Stimulated activated CD4-positive, alpha-beta T cell treated with anti-CD3 and anti-CD28 coated beads, Interleukin-2, amount 100 ng/mL, for 48 hours (primary cell): ENCODE data around the gene ARFGEF2.
"Not testable (repeated sequence)": the region's sequence is repeated elsewhere in the genome, so short reads cannot be mapped to it uniquely, and the experiment has no call there.

Experiments used
- DNase-seq, 2 donors: peaks; one replicate each; pipeline ENCODE4 v3.0.0-alpha.2; 2020

Gene ARFGEF2

DNA sequence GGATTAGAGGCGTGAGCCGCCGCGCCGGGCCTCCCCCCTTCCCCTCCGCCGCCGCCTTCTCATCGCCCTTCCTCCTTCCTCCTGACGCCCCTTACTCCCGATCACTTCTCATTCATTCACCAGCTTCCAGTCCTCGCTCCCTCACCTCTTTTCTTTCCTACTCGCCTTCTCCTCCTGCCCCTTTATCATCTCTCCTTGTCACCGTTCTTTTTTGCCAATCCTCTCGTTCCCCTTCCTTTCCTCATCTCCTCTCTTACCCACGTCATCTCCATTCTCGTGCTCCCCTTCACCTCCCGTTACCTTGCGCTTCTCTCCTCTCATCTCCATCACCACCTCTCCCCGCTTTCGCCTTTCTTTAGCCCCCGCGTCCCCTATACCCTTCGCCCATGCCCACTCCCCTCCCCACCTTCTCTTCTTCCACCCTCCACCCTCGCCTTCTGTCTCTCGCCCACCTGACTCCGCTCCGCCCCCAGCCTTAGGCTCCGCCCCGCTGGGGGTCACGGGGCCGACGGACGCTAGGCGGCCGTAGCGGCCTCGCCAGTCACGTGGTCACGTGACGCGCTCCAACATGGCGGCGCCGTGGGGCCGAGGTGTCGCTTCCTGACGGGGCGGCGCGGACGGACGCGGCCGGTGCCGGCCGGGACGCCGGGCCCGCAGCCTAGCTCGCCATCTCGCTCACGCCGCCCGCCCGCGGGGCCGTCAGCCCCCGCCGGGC is at the start of gene ARFGEF2:
TSS of gene ARFGEF2 (plus strand) at position 544 of the 715 bp plus-strand sequence. CDS start 179 bp downstream, outside the sequence.
- peak; percentile 90 for DNase-seq

DNA sequence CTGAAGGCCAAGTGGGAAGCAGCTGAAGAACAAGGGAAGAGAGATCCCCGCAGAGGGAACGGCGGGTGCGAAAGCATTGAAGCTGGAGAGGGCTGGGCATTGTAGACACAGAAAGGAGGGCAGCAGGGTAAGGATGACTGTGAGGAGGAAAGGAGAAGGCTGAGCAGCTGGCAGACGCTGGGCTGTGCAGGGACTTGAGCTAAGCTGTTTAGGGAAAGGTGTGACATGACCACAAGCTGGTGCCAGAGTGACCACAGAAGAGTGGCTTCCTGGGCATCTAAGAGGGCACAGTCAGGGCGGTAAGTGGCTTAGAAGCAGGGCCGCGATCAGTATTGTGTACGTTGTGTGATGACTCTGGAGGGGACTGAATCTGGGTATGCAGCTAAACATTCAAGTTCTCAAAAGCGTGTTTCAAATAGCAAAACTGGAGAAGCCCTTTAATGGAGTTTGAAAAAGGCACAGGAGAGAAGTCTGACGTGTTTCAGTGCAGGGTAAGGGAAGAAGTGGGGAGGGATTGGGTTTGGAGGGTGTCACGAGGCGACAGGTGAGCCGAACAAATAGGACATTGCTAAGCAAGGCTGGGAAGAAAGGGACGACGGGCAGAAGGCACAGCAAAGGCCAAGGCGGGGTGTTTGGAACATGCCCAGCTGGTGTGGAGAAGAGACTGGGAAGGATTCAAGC is 46.1 kb upstream of the ARFGEF2 start:
- no peak for DNase-seq

- no peak for DNase-seq
These were observed 45.6 kb upstream of the ARFGEF2 start for GRCh38 chr20:48875914-48876240.

DNA sequence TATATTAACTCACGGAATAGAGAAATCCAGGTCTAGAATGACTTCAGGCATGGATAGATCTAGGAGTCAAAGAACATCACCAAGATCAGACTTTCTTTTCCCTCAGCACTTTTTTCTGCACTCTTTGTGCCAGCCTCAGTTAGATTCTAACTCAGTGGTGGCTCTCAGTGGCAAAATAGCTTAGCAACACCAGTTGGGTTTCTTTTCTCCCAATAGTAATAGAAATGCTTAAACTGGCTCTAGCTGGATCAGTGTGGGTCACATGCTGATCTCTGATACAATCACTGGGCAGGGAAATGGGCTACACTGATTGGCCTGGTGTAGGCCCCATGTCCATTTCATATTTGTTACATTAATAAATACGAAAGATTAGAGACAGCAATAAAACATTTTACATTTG is 44.2 kb upstream of the ARFGEF2 start:
- DNase-seq: no peak

DNA sequence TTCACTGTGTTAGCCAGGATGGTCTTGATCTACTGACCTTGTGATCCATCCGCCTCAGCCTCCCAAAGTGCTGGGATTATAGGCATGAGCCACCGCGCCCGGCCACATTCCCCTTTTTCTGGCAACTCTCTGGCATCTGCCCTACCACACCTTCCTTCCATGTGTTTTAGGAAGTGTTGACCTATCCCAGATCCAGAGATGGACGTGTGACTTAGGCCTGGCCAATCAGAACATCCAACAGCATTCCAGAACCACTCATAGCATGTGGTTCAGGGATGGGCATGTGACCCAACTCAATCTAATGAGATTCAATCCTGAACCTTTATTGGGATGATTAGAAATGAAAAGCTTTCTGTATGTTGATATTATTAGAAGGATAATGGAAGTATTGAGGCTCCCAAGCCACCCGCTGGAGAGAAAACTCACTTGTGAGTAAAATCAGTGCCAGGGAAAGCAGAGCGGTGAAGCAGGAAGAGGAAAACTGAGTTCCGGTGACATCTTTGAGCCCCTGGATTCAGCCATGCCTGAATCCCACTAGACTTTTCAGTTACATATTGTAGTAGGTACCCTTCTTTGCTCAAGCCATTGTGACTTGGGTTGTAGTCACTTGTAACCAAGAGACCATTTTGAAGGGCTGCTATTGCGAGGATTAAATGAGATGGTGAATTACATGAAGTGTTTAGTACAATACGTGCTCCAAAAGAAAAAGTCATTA is 42.8 kb upstream of the ARFGEF2 start:
- DNase-seq: no peak

- DNase-seq: no peak
These were observed 41.8 kb upstream of the ARFGEF2 start for GRCh38 chr20:48879612-48880245.

GRCh38 chr20:48880331-48880730 is 41.2 kb upstream of the ARFGEF2 start:
- DNase-seq: no peak

GRCh38 chr20:48880981-48881657 is 40.4 kb upstream of the ARFGEF2 start:
- no peak for DNase-seq

DNA sequence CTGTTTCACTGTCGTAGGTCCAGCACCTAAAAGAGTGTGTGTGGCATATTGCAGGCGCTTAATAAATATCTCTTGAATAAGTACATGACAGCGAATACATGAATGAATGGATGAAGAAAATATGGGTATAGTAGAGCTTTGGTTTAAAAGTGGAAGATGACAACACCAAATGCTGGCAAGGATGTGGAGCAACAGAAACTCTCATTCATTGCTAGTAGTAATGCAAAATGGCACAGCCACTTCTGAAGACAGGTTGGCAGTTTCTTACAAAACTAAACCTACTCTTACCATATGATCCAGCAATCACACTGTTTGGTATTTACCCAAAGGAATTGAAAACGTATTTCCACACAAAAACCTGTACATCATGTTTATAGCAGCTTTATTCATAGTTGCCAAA is 36.3 kb upstream of the ARFGEF2 start:
- DNase-seq: no peak

DNA sequence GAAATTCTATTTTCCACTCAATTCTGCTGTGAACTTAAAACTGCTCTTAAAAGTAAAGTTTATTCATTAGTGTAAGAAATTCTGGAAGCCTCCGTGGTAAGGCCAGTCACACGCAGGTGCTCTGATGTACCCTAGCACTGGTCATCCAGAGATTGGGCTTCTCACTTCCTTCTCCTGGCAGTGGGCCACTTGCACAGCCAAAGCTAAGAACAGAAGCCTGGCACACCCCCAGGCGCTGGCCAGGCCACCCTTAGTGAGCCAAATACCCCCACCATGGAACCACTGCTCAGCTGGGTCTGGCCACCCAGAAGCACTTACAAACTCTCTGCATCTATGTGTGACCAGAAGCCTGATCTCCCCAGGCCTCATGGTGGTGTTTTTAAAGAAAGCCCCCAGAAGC is 35.3 kb upstream of the ARFGEF2 start:
- DNase-seq: no peak

DNA sequence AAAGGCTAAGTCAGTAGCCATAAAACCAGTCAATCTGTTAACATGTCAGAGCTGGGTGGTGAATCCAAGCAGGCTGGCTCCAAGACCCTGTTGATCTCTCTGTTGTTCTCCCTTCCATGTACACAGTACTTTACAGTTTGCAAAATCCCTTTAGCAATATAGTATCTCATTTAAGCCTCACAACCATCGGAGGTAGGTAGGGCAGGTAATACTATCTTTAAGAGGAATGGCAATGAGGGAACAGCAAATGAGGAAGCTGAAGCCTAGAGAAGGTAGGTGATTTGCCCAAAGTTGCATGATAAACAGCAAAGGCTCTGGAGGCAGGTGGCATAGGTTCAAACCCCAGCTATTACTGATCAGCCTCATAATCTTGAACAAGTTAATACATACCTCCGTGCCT is 34.7 kb upstream of the ARFGEF2 start:
- DNase-seq: no peak

GRCh38 chr20:48888517-48888916 is 33.0 kb upstream of the ARFGEF2 start:
- not testable (repeated sequence) for DNase-seq

- no peak for DNase-seq
These were observed 32.2 kb upstream of the ARFGEF2 start for GRCh38 chr20:48889140-48889790.

DNA sequence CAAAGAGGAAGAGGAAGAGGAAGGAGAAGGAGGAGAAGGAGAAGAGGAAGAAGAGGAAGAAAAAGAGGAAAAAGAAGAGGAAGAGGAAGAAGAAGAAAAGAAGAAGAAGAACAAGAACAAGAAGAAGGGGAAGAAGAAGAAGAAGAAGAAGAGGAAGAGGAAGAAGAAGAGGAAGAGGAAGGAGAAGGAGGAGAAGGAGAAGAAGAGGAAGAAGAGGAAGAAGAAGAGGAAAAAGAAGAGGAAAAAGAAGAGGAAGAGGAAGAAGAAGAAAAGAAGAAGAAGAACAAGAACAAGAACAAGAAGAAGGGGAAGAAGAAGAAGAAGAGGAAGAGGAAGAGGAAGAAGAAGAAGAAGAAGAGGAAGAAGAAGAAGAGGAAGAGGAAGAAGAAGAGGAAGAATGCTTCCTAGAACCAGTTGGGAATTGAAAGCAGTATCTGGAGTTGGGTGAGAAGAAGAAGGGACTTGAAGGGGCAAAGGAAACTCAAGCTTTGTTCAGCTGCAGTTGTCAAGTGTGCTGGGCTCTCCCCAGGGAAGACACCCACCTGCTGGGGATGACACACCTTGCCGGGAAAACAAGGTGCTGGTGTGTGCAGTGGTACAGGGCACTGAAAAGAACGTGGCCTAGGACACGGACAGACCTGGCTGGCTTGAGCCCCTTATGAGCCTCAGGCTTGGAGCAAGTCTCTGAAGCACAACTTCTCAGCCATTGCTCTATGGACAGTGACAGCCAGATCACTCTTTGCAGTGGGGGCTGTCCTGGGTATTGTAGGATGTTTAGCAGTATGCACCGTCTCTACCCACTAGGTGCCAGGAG is 30.1 kb upstream of the ARFGEF2 start:
- DNase-seq: no peak

DNA sequence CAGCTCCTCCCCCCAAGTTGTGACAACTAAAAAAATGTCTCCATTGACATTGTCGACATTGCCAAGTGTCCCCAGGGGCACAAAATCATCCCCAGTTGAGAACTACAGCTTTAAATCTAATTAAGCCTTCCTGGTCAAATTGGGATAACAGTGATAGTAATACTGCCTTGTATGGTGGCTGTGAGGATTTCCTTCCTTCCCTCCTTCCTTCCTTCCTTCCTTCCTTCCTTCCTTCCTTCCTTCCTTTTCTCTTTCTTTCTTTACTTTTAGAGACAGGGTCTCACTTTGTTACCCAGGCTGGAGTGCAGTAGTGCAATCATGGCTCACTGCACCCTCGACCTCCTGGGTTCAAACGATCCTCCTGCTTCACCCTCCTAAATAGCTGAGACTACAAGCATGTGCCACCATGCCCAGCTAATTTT is 29.5 kb upstream of the ARFGEF2 start:
- no peak for DNase-seq

DNA sequence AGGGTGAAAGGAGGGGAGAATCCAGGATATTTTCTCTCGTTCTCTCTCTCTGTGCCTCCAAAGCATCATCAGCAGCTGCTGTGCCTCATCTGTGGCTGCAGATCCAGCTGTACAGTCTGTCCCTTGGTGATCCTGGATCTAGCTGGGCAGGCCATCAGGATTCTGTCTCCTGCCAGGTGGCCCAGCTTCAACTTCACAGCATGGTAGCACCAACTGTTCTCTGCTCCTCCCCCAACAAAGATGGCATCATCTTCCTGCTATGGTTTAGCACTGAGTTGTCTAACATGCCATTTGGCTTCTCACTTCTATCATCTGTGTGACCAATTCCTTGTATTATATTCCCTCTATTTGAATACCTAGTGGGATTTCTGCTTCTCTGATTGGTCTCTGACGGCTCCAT is 28.6 kb upstream of the ARFGEF2 start:
- DNase-seq: no peak

DNA sequence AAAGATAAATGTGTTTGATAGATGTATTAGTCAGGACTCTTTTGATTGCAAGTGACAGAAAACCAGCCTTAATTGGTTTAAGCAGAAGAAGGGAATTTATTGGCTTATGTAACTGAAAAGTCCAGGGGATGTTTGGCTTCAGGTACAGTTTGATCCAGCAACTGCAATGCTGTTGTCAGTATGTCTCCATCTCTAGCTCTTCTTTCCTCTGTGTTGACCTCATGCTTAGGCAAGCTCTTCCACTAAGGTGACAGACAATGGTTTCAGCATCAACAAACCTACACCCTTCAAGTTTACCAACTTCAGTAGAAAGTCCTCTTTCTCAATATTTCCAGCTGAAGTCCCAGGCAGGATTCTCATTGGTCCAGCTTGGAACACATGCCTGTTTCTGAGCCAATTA is 28.1 kb upstream of the ARFGEF2 start:
- no peak for DNase-seq

- no peak for DNase-seq
These were observed 24.1 kb upstream of the ARFGEF2 start for GRCh38 chr20:48897305-48898010.

- DNase-seq: no peak
These were observed 23.3 kb upstream of the ARFGEF2 start for GRCh38 chr20:48898210-48898609.

DNA sequence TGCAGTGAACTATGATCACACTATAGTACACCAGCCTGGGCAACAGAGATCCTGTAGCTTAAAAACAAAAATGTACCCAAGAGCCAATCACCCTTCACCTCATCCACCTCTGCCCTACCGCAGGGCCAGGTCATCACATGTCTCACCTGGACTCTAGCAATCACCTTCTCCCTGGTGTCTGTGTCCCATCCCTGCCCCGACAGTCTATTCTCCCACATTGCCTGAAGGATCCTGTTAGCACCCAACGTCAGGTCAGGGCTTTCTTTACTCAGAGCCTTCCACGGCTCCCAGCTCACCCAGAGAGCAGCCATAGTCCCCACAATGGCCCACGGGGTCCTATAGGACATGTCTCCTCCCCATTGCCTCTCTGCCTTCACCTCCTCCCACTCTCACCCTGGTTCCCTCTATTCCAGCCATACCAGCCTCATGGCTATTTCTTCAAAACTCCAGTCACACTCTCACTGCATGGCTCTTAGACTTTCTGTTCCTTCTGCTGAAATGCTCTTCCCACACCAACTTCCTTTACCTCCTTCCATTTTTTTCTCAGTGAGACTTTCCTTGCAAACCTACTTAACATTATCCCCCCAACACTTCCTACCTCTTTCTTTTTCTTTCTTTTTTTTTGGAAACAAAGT is 22.5 kb upstream of the ARFGEF2 start:
- no peak for DNase-seq
